NCI-H1694 (cell line): Measurements from ENCODE around the gene SLC25A42.

Experiments used
- DNase-seq: peaks from one replicate; lab custom pipeline; 2025; lab: John Stamatoyannopoulos, UW

The SLC25A42 gene

DNA sequence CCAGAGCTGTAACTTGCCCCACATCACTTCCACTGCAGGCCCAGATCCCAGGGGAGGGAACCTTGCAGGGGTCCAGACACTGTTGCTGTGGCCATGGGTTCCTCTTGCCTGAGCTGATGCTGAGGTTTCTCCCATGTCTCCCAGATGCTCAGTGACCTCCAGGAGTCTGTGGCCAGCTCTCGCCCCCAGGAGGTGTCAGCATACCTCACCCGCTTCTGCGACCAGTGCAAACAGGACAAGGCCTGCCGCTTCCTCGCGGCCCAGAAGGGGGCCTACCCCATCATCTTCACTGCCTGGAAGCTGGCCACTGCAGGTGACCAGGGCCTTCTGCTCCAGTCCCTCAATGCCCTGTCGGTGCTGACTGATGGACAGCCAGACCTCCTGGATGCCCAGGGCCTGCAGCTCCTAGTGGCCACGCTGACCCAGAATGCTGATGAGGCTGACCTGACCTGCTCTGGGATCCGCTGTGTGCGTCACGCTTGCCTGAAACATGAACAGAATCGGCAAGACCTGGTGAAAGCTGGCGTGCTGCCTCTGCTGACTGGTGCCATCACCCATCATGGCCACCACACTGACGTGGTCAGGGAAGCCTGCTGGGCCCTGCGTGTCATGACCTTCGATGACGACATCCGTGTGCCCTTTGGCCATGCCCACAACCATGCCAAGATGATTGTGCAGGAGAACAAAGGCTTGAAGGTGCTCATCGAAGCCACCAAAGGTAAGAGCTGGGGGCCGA lies 12.1 kb upstream of the SLC25A42 start:
- no peak for DNase-seq

DNA sequence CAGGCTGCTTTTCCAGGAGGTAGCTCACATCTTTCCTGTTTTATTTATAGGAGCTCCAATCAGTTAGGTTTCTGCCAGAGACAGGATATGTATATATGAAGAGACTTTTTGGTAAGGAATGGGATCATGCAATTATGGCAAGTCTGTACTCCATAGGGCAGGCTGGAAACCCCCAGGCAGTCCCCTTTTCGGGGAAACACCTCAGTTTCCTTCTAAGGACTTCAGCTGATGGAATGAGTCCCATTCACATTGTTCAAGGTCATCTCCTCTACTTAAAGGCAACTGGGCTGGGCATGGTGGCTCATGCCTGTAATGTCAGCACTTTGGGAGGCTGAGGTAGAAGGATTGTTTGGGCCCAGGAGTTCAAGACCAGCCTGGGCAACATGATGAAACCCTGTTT lies 10.9 kb upstream of the SLC25A42 start:
- no peak for DNase-seq

DNA sequence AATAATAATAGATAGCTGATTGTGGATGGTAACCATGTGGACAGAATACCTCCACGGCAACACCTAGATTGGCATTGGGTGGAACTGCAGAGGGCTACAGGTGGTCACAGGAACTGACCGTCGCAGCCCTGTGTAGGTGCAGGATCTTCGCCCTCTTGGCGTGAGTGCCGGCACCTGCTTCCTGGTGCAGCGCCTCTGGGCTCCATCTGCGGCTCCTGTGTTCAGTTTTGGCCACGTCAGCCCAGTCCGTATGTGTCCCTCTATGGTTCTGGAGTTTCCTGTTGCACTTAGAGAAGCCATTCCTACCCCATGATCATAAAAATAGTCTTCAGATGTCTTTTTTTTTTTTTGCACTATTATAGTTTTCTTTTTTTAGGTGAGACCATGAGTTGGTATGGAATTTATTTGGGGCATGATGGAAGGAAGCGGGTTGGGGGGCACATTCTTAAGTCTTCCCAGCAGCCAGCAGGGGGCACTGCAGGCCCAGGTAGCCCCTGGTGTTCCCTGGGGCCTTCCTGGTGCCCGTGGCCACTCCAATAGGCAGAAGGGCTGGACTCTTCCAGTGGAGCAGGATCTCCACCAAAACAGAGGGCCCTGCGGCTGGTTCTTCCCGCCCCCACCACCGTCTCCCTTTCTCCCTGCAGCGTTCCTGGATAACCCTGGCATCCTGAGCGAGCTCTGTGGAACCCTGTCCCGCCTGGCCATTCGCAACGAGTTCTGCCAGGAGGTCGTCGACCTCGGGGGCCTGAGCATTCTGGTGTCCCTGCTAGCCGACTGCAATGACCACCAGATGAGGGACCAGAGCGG lies 10.1 kb upstream of the SLC25A42 start:
- peak; percentile 23 for DNase-seq

DNA sequence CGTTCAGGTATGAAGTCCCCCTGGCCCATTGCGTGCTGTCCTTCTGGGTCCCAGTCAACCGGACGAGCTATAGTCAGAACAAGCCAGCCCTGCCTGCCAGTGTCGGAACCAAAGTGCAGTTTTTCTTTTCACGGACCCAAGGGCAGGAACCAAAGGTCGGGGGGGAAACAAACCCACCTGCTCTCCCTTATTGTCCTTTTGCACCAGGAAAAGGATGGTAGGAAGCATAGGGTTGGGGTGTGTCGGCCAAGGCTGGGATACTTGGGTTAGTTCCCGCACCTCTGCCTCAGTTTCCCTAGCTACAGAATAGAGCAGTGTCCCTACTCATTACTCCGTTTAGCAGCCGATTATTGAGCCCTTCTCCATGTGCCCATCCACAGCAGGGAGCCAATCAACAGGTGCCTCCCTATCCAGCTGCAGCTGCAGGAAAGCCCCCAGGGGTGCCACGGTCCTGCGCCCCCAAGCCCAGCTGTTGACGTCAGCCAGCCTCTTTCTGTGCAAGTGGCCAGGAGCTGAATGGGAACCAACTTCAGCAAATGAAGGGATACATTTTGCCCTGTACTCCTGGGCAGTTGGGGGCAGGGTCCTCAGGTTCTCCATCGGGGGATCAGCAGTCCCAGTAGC lies 9.4 kb upstream of the SLC25A42 start:
- DNase-seq: no peak

DNA sequence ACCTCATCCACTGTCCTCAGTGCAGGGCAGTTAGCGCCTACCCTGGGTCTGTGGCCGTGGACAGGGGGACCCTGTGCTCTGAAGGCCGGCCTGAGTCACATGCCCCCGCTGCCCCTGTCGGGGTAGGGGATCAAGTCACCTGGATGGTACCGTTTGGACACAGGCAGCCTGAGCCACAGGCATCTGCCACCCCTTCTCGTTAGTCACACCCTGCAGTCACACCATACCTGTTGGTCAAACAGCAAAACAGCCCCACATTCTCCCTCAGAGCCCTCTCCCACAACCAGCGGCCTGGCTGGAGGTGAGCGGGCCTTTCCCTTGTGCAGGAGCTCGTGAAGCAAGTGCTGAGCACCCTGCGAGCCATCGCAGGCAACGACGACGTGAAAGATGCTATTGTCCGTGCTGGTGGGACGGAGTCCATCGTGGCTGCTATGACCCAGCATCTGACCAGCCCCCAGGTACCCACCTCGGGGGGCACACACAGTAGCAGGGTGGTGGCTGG lies 8.8 kb upstream of the SLC25A42 start:
- DNase-seq: no peak

DNA sequence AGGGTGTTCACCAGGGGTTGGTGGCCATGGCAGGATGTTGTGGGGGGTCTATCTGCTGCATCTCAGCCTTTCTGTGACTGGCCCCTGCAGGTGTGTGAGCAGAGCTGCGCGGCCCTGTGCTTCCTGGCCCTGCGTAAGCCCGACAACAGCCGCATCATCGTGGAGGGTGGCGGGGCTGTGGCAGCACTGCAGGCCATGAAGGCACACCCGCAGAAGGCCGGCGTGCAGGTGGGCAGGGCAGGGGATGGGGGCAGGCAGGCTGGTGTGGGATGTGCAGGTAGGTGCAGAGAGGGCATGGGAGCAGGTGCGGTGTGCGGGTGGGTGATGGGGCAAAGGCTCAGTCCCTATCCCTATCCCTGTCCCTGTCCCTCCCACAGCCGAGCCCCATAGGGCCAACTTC lies 8.1 kb upstream of the SLC25A42 start:
- DNase-seq: no peak

DNA sequence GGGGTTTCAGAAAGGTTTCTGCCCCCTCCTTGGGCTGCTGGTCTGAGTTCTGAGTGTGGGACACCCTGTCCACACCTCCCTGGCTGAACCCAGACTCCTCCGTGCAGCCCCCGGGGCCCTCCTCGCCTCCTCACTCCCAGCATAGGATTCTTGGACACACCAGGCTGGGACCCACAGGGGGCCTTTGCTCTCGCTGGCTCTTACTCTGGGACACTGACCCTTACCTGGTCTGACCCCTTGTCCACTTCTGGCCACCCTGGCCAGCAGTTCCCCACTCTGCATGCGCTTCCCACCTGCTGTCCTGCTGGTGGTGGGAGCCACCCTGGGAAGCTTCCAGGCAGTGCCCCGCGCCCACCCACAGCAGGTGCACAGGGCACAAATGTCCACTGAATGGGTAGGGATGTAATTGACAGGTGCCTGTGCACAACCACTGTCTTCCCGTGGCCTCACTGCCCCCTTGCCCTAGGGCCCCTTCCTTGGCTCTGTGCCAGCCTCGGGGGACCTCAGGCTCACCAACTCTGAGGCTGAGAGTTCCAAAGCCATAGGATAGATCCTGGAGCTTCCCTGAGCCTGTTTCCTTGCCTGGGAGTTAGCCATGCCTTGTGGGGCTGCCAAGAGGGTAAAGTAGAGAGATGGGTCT lies 7.0 kb upstream of the SLC25A42 start:
- DNase-seq: no peak

DNA sequence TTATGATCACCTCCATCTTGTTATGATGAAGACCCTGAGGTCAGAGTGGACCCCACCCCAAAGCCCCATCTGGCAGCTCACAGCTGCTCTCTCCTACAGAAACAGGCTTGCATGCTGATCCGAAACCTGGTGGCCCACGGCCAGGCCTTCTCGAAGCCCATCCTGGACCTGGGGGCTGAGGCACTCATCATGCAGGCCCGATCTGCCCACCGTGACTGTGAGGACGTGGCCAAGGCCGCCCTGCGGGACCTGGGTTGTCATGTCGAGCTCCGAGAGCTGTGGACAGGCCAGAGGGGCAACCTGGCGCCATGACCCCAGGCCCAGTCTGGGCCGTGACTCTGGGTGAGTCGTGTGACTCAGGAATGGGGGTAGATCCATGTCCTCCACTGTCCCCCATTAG lies 6.5 kb upstream of the SLC25A42 start:
- no peak for DNase-seq

DNA sequence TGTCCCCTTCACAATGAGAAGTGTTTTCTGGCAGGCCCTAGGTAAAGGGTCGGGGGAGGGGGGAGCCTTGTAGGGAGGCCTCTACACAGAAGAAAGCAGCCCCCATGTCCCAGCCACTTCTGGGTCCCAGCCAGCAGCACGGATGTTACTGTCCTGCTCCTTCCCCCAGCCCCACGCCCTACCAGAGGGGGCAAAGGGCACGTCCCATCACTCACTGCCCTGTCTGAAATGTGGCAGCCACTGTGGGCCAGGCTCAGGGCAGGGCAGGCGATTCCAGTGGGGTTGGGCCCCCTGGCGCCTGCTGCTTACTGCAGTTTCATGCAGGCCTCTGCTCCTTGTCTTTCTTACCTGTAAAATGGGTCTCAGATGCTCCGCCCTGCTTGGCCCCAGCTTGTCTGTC lies 6.1 kb upstream of the SLC25A42 start:
- DNase-seq: no peak

DNA sequence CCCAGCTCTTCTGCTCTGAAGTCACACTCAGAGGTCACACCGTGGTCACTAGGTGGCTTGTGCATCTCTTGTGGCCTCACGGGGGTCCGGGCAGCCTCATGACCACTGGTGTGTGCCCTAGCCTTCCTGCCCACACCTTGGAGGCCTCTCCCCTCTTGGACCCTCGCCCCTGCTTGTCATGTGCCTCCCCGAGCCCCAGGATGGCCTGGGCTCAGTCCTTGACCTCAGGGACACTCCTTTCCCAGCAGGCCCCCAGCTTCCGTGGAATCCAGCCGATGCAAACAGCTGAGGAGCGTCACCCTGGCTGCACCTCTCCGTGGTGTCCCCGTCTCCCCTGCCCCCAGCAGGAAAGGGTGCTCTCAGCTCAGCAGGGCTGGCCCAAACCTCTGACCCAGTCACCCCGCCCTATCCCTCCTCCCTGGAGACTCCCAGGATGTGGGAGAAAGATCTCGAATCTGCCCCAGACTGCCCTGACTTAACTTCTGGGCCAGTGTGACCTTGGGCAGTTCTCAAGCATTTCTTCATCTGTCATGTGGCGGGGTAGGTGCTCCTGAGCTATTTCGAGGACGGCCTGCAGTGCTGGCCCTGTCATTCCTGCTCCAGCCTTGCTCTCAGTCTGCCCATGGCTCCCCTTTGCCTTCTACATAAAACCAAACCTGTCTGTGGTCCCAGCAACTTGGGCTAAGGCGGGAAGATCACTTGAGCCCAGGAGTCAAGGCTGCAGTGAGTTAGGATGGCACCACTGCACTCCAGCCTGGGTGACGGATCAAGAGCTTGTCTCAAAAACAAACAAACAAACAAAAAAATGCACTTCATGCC lies 4.6 kb upstream of the SLC25A42 start:
- DNase-seq: no peak

DNA sequence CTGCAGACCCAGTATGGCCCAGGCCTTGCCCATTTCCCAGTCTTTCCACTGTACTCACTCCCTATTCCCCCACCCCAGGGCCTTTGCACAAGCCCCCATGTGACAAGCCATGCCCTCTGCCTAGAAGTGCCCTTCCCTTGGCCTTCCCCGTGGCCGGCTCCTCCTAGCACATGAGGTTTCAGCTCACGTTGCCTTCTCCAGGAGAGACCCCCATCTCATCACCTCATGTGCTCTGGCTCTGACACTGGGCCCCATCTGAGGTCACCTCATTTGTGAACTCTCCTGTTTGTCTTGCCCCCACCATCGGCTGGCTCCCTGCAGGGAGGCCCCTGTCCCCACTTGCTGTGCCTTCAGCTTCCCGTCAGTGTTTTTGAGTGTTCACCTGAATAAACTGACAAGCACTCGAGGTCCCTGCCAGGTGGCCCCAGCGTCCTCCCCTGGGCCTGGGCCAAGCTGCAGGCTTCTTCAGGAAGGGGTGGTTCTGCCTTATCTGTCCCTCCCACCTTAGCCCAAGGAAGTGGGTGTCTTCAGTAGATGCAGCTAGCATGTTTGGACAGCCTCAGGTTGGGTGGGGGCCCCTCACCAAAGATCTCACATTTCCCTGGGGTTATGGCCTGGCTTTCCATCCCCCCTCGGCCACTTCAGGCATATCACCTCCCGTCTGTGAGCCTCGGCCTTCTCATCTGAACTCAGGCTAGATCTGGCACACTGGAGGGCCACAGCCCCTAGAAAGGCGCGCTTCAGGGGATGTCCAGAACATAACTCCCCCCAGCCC lies 3.8 kb upstream of the SLC25A42 start:
- no peak for DNase-seq

DNA sequence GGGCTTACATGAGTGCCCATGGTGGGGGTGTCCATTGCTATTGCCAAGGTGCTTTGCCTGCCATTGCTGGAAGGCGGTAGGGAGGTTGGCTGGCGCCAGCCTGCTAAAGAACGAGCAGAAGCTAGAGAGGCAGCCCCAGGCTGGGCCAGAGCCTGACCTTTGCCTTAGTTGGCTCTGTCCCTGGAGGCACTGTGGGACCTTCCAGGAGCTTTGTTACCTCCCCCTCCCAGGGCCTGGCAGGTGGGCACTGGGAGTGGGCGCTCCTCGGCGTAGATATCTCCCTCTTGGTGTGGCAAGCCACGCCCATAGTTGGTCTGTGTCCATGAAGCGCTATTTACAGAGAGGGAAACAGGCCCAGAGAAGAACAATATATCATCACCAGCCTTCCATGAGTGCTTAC lies 2.3 kb upstream of the SLC25A42 start:
- no peak for DNase-seq

DNA sequence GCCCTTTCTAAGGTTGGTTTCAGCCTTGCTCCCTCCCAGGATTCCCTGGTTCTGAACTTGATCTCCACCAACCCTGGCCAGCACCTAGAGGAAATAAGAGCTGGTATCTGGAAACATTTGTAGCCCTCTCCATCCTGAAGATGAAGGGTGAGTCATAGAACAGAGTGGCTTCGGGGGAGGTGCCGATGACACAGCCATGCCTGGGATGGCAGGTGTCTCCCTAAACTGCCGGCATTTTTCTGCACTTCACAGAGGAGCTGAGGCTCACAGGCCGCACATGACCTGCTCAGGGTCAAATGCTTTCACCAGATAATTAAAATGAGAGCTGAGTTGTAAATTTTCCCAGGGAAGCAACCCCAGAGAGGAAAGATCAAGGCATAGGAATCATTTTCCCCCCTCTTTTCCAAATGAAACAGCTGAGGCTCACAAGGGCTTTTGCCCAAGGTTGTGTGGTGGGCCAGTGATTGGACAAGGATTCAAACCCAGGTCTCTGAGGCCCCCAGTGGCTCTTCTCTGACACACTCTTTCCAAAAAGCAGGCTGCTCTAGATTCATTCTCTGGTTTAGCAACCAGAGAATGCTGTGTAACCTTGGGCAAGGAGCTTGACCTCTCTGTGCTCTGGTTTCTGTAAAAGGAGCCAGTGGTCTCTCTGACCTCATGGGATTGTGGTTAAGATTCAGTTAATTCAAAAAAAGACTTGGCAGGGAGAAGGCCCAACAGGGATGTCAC lies 1.2 kb upstream of the SLC25A42 start:
- no peak for DNase-seq

DNA sequence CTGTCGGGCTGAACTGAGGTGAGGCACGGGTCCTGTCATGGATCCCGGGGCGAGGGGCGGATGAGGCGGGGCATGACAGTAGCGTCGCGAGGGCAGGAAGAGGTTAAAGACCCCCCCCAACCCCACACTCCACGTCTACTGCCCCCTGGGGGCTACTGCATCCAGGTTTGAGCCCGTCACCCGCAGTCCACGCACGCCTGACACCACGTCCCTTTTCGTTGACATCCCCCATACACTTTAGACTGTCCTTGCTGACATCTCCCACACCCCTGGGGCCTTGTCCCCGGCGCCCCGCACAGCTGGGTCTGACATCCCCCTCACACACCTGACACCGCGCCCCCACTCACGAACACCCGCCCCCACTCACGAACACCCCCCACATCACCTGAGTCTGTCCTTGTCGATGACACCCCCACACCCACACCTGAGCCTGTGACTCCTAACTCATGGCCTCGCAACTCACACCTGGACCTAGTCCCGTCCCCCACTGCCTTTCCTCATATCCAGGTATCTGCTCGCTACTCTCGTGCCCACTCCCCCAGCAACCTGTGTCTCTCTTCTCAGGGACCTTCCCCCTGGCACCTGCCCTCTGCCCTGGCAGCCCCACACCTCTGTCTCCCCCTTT lies 416 bp downstream of the SLC25A42 start:
- peak; percentile 53 for DNase-seq

DNA sequence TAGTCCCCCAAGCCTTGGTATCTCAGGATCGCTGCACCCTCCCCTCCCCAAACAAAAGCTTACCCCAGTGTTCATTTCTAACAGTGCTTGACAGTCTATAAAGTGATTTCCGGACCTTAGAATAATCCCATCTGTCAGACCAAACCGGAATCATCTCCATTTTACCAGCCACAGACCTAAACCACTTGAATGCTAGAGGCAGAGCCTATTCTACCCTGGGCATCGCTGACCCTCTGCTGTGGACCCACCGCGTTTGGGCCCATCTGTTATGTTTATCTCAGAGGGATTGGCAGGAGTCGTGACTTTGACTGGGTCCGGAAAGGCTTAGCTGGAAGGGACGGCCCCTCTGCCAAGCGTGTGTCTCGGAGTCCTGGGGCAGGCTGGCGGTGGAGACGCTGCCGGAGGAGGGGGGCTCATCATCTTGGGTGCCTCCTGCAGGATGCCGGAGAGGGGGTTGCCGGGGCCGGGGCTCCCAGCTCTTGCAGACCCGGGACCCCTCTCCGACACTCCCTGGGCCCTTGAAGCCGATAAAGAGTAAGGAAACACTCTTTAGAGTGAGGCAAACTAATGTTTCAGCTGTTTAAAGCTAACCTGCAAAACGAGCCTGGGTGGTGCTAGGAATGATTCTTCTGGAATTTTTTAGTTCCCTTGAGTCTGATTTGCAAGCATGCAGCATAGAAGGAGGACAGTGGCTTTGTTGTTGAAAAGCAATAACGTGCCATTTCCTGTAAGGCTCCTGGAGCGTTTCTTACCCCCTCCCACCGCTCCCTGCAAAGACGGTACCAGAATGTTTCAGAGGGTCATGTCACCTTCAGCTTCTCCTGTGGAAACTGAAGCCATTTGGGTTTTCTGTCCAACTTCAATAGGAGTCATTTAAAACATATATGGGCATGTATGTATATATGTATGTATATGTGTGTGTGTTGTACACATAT lies 1.3 kb downstream of the SLC25A42 start:
- no peak for DNase-seq

DNA sequence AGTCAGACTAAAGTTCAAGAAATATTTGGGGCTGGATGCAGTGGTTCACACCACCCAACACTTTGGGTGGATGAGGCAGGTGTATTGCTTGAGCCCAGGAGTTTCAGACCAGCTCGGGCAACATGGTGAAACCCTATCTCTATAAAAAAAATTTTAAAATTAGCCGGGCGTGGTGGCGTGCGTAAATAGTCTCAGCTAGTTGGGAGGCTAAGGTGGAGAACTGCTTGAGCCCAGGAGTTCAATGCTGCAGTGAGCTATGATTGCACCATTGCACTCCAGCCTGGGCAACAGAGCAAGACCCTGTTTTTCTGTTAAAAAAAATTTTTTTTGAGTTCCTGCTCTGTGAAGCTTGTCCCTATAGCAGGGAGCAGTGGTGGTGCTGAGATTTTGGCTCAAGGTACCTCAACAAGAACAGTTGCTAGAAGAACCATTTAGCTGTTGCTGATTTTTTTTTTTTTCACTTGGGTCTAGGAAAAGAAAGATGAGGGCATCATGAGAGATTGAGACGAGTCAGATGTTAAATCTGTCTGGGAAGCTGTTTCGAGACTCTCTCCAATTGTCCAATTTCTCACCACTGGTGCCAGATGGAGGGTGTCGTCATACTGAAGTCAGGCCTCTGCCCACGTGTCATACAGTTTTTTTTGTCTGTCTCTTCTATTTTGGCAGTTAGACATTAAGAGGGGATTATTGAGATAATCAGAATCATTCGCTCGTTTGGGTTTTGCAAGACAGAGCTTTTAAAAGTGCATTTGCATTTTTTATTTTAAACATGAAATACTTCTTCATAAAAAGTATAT lies 3.7 kb downstream of the SLC25A42 start:
- peak; percentile 25 for DNase-seq
